Stomach smooth muscle (tissue), 2 donors: ENCODE measurements around the gene KCNN4.
"Not testable (repeated sequence)": the region's sequence is repeated elsewhere in the genome, so short reads cannot be mapped to it uniquely, and the experiment has no call there.

Source experiments
- H3K27ac ChIP-seq: one replicate; pipeline ENCODE4 v1.7.0; 2013; ENCODE audit warnings: mild to moderate bottlenecking, low read length, inconsistent platforms
- H3K27me3 ChIP-seq, 2 donors: one replicate each; pipeline ENCODE4 v1.7.0; 2013; ENCODE audit warnings: low read length in 2 of 2; ENCODE audit not compliant: insufficient read depth in 2 of 2, control insufficient read depth in 1 of 2
- H3K36me3 ChIP-seq, 2 donors: one replicate each; pipeline ENCODE4 v1.7.0; 2013; ENCODE audit warnings: low read length in 2 of 2; ENCODE audit not compliant: control insufficient read depth in 2 of 2, insufficient read depth in 2 of 2
- H3K4me1 ChIP-seq: one replicate; pipeline ENCODE4 v1.7.0; 2013; ENCODE audit warnings: low read length; ENCODE audit not compliant: control insufficient read depth, insufficient read depth
- H3K4me3 ChIP-seq, 2 donors: one replicate each; pipeline ENCODE4 v1.7.0; 2013; ENCODE audit warnings: low read length in 2 of 2
- H3K9ac ChIP-seq, 2 donors: one replicate each; pipeline ENCODE4 v1.7.0; 2013; ENCODE audit warnings: low read length in 2 of 2, mild to moderate bottlenecking in 1 of 2
- H3K9me3 ChIP-seq, 2 donors: one replicate each; pipeline ENCODE4 v1.7.0; 2013; ENCODE audit warnings: low read length in 2 of 2; ENCODE audit not compliant: control insufficient read depth in 2 of 2
- donor health status: healthy.
- donor health status: Pancreatic carcinoma.

Gene KCNN4

GRCh38 chr19:43782311-43782660 is 1.5 kb upstream of the KCNN4 start:
- no peaks in the 10 kb centered on the region for H3K36me3 ChIP-seq
- H3K27me3 ChIP-seq: peaks cover 10 to 19% of the 10 kb centered on the region in 2 donors
- H3K9ac ChIP-seq: no peak overlapping the region
- H3K27ac ChIP-seq: no peak overlapping the region
- H3K9me3 ChIP-seq: peaks cover 0 to 4% of the 10 kb centered on the region in 2 donors
- no peak overlapping the region for H3K4me3 ChIP-seq
- H3K4me1 ChIP-seq: peaks cover 17% of the 10 kb centered on the region

GRCh38 chr19:43781630-43782310 is 997 bp upstream of the KCNN4 start:
- H3K4me1 ChIP-seq: peaks cover 17% of the 10 kb centered on the region
- H3K9ac ChIP-seq: no peak overlapping the region
- H3K27ac ChIP-seq: no peak overlapping the region
- H3K36me3 ChIP-seq: no peaks in the 10 kb centered on the region
- H3K27me3 ChIP-seq: peaks cover 10 to 22% of the 10 kb centered on the region in 2 donors
- no peak overlapping the region for H3K4me3 ChIP-seq
- peaks cover 0 to 2% of the 10 kb centered on the region in 2 donors for H3K9me3 ChIP-seq

- Histone ChIP-seq H3K27me3 (peaks cover 19 to 30% of the 10 kb centered on the region in 2 donors), H3K4me1 (peaks cover 14% of the 10 kb centered on the region), H3K27ac (no peak overlapping the region), H3K9ac (peak overlapping the region in 1 of 2 donors; percentile 20), H3K4me3 (no peak overlapping the region), H3K9me3 (no peaks in the 10 kb centered on the region), H3K36me3 (no peaks in the 10 kb centered on the region)
Observed at GRCh38 chr19:43779820-43780219, 953 bp downstream of the KCNN4 start.

- no peak overlapping the region for H3K27ac ChIP-seq
- peaks cover 15% of the 10 kb centered on the region for H3K4me1 ChIP-seq
- H3K4me3 ChIP-seq: no peak overlapping the region
Observed at GRCh38 chr19:43779147-43779819, 1.5 kb downstream of the KCNN4 start.

GRCh38 chr19:43778651-43779050 is 2.1 kb downstream of the KCNN4 start:
- Histone ChIP-seq H3K36me3 (no peaks in the 10 kb centered on the region), H3K9ac (no peak overlapping the region), H3K4me3 (no peak overlapping the region), H3K9me3 (no peaks in the 10 kb centered on the region), H3K27ac (no peak overlapping the region), H3K4me1 (peaks cover 19% of the 10 kb centered on the region), H3K27me3 (peaks cover 31 to 36% of the 10 kb centered on the region in 2 donors)

More at GRCh38 chr19:43779147-43779819, 1.5 kb downstream of the KCNN4 start:
- Histone ChIP-seq H3K36me3 (no peaks in the 10 kb centered on the region), H3K27me3 (peaks cover 24 to 30% of the 10 kb centered on the region in 2 donors), H3K9me3 (no peaks in the 10 kb centered on the region), H3K9ac (peak overlapping the region in 1 of 2 donors; percentile 20)

GRCh38 chr19:43777163-43777695 is 3.5 kb downstream of the KCNN4 start:
- no peaks in the 10 kb centered on the region for H3K9me3 ChIP-seq
- H3K4me1 ChIP-seq: peaks cover 19% of the 10 kb centered on the region
- H3K9ac ChIP-seq: no peak overlapping the region
- H3K27ac ChIP-seq: no peak overlapping the region
- H3K27me3 ChIP-seq: peaks cover 29 to 37% of the 10 kb centered on the region in 2 donors
- H3K36me3 ChIP-seq: no peaks in the 10 kb centered on the region
- H3K4me3 ChIP-seq: no peak overlapping the region

GRCh38 chr19:43776286-43776685 is 4.5 kb downstream of the KCNN4 start:
- Histone ChIP-seq H3K4me1 (peaks cover 19% of the 10 kb centered on the region), H3K9me3 (no peaks in the 10 kb centered on the region), H3K36me3 (no peaks in the 10 kb centered on the region), H3K9ac (no peak overlapping the region), H3K4me3 (no peak overlapping the region), H3K27me3 (peaks cover 26 to 31% of the 10 kb centered on the region in 2 donors), H3K27ac (no peak overlapping the region)

- Histone ChIP-seq H3K4me1 (peaks cover 19% of the 10 kb centered on the region), H3K36me3 (no peaks in the 10 kb centered on the region), H3K4me3 (no peak overlapping the region), H3K9me3 (no peaks in the 10 kb centered on the region), H3K27me3 (peaks cover 23 to 25% of the 10 kb centered on the region in 2 donors), H3K27ac (no peak overlapping the region), H3K9ac (no peak overlapping the region)
Observed at GRCh38 chr19:43775299-43775890, 5.4 kb downstream of the KCNN4 start.

GRCh38 chr19:43774940-43775258 is 5.9 kb downstream of the KCNN4 start:
- not testable (repeated sequence) for H3K27ac ChIP-seq

GRCh38 chr19:43774103-43774939 is 6.5 kb downstream of the KCNN4 start:
- Histone ChIP-seq H3K9me3 (no peaks in the 10 kb centered on the region), H3K4me1 (peaks cover 15% of the 10 kb centered on the region), H3K9ac (no peak overlapping the region), H3K27ac (no peak overlapping the region), H3K36me3 (no peaks in the 10 kb centered on the region), H3K27me3 (peaks cover 23% of the 10 kb centered on the region in 2 donors), H3K4me3 (peak overlapping the region; percentile 43 to 63)

More at GRCh38 chr19:43774940-43775258, 5.9 kb downstream of the KCNN4 start:
- peak overlapping the region in 1 of 2 donors; percentile 43 for H3K4me3 ChIP-seq
- H3K9me3 ChIP-seq, H3K9ac ChIP-seq, H3K36me3 ChIP-seq: not testable (repeated sequence)
- peaks cover 23 to 27% of the 10 kb centered on the region in 2 donors for H3K27me3 ChIP-seq
- H3K4me1 ChIP-seq: peaks cover 19% of the 10 kb centered on the region
